ENCODE measurements around the gene MYH15. TPM values are rescaled to one million over a fixed set of nuclear protein-coding genes. Genes with fewer than 3 reads are reported as not detected.

Gene MYH15
- total RNA-seq, 3 donors from 2014 or later, result 0.28 to 0.46 (median 0.46) TPM

DNA sequence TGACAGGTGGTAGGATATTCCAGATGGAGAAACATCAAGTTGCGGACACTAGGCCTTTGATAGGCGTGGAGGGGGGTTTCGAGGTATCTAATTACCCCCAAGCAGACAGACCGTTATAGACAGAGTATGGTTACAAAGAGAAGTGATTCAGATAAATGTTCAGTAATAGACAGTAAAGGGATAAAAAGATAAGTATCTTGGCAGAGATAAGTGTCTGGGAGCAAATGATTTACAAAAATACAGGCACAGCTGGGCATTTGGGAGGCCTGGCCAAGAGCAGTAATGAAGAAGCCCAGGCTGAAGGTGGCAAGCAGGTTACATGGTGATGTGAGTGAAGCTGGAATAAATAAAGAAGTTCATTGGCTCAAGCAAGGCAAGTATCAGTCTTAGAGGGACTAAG is 659 bp upstream of the MYH15 start:
- Histone ChIP-seq H3K4me3 (no peak overlapping the region), H3K36me3 (ENCODE audit: low read depth) (no peaks in the 10 kb centered on the region), H3K9me3 (no peaks in the 10 kb centered on the region), H3K4me1 (ENCODE audit: low read depth) (no peaks in the 10 kb centered on the region)
- TF ChIP-seq, protein P1, sequence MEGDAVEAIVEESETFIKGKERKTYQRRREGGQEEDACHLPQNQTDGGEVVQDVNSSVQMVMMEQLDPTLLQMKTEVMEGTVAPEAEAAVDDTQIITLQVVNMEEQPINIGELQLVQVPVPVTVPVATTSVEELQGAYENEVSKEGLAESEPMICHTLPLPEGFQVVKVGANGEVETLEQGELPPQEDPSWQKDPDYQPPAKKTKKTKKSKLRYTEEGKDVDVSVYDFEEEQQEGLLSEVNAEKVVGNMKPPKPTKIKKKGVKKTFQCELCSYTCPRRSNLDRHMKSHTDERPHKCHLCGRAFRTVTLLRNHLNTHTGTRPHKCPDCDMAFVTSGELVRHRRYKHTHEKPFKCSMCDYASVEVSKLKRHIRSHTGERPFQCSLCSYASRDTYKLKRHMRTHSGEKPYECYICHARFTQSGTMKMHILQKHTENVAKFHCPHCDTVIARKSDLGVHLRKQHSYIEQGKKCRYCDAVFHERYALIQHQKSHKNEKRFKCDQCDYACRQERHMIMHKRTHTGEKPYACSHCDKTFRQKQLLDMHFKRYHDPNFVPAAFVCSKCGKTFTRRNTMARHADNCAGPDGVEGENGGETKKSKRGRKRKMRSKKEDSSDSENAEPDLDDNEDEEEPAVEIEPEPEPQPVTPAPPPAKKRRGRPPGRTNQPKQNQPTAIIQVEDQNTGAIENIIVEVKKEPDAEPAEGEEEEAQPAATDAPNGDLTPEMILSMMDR (IDR thresholded peaks at IDR 0.05), result no peak
- DNase-seq (no peak), ATAC-seq (no peak)
- intact Hi-C loops (cut with DNase I, micrococcal nuclease), result no loop called here

- ATAC-seq, result no peak
Observed at GRCh38 chr3:108509871-108510270, 525 bp downstream of the MYH15 start.

GRCh38 chr3:108509263-108509662 is 1.1 kb downstream of the MYH15 start:
- TF ChIP-seq, protein P1 (IDR thresholded peaks at IDR 0.05), result no peak
- H3K4me1 ChIP-seq (ENCODE audit: low read depth), result no peaks in the 10 kb centered on the region
- no peak for ATAC-seq
- H3K9me3 ChIP-seq, result no peaks in the 10 kb centered on the region
- no peak for DNase-seq
- no peak overlapping the region for H3K4me3 ChIP-seq
- intact Hi-C loops (cut with DNase I, micrococcal nuclease), result no loop called here
- H3K36me3 ChIP-seq (ENCODE audit: low read depth), result no peaks in the 10 kb centered on the region

More at GRCh38 chr3:108509871-108510270, 525 bp downstream of the MYH15 start:
- TF ChIP-seq, protein P1 (IDR thresholded peaks at IDR 0.05), result no peak
- H3K9me3 ChIP-seq, result no peaks in the 10 kb centered on the region
- DNase-seq, result no peak
- no peaks in the 10 kb centered on the region for H3K4me1 ChIP-seq (ENCODE audit: low read depth)
- intact Hi-C loops (cut with DNase I, micrococcal nuclease), result no loop called here
- H3K36me3 ChIP-seq (ENCODE audit: low read depth), result no peaks in the 10 kb centered on the region
- H3K4me3 ChIP-seq, result no peak overlapping the region

DNA sequence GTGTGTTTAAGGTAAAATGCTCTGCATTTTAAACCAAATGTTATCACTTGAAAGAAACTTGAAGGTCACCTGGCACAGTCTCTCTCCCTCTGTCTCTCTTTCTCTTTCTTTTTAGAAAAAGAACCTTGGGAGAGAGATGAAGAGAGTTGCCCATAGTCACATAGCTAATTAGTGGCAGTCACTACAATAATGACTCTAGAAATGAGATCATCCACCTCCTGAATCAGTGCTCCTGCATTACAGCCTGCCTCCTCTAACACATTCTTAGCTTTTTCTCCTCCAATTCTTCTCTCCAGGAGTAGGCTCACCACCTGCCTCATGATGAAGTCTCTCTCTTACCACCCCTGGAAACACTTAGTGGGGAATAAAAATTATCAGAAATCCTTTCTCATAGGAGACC is 2.5 kb downstream of the MYH15 start:
- intact Hi-C loops (cut with DNase I, micrococcal nuclease), result no loop called here
- Histone ChIP-seq H3K36me3 (ENCODE audit: low read depth) (no peaks in the 10 kb centered on the region), H3K4me1 (ENCODE audit: low read depth) (no peaks in the 10 kb centered on the region), H3K4me3 (no peak overlapping the region), H3K9me3 (no peaks in the 10 kb centered on the region)
- DNase-seq (no peak), ATAC-seq (no peak)
- TF ChIP-seq, protein P1 (IDR thresholded peaks at IDR 0.05), result no peak

DNA sequence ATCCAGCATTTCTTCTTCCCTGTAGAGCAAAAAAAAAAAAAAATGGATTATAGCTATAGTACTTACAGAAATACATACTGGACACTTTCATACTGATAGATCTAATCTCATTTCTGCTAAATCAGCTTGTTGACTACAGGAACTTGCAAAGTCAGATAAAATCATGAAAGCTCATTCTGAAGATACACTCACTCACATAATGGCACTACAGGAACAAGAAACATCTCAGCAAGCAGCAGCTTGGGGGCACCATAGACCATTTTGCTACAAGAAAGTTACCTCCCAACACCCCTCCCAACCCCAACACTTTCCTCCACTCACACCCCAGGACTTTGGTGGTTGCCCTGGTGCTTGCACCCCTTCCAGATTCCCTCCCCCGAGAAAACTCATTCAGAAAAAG is 4.6 kb downstream of the MYH15 start:
- intact Hi-C loops (cut with DNase I, micrococcal nuclease), result no loop called here
- no peak for DNase-seq
- Histone ChIP-seq H3K4me1 (ENCODE audit: low read depth) (no peaks in the 10 kb centered on the region), H3K36me3 (ENCODE audit: low read depth) (no peaks in the 10 kb centered on the region), H3K9me3 (no peaks in the 10 kb centered on the region), H3K4me3 (no peak overlapping the region)
- TF ChIP-seq, protein P1 (IDR thresholded peaks at IDR 0.05), result no peak
- no peak for ATAC-seq

DNA sequence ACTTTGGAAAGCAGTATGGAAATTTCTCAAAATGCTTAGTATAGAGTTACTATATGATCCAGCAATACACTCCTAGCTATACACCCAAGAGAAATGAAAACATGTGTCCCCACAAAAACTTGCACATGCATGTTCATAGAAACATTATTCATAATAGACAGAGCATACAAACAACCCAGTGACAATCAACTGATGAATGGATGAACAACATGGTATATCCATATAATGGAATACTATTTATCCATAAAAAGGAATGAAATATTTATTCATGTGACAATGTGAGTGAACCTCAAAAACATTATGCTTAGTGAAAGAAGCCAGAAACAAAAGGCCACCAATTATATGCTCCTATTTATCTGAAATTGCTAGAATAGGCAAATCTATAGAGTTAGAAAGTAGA is 6.7 kb downstream of the MYH15 start:
- no peak for DNase-seq
- TF ChIP-seq, protein P1 (IDR thresholded peaks at IDR 0.05), result no peak
- no peak for ATAC-seq
- Histone ChIP-seq H3K4me1 (ENCODE audit: low read depth) (no peaks in the 10 kb centered on the region), H3K4me3 (no peak overlapping the region), H3K36me3 (ENCODE audit: low read depth) (no peaks in the 10 kb centered on the region), H3K9me3 (no peaks in the 10 kb centered on the region)
- intact Hi-C loops (cut with DNase I, micrococcal nuclease), result no loop called here
